PC-9 (cell line): ENCODE results near the gene JUNB. TPM values are rescaled to one million over a fixed set of nuclear protein-coding genes. Genes with fewer than 3 reads are reported as not detected.

Experiments used
- BruUV-seq: library from RNA; stranded (reverse); fragments of 400-500 nt; replicated peaks from 2 replicates; lab custom pipeline; 2021; lab: Mats Ljungman, UMichigan
- CTCF ChIA-PET: fragments of 300-600 bp; sonication (Branson Sonifier 250); formaldehyde crosslinking; loops from one replicate; lab custom pipeline; 2022; ENCODE audit warnings: antibody characterized with exemption; lab: Charles Lee
- POLR2A ChIA-PET: fragments of 300-600 bp; sonication (Branson Sonifier 250); formaldehyde crosslinking; loops from one replicate; lab custom pipeline; 2022; ENCODE audit warnings: antibody characterized with exemption; ENCODE audit not compliant: unreplicated experiment; lab: Charles Lee
- DNase-seq, 2 experiments: peaks; one replicate each; pipeline versions ENCODE4 v3.0.0 to v3.0.0-alpha.2; 2015 to 2022; ENCODE audit warnings: mixed read lengths in 1 of 2
- H2AFZ ChIP-seq: fragments of 200-600 bp; sonication (generic); 2 replicates; pipeline ENCODE4 v1.8.1; 2017; ENCODE audit warnings: antibody characterized with exemption
- H3F3A ChIP-seq: fragments of 200-600 bp; sonication (generic); 2 replicates; pipeline ENCODE4 v1.8.1; 2017; ENCODE audit warnings: antibody characterized with exemption, mild to moderate bottlenecking, low read depth; ENCODE audit not compliant: insufficient read depth
- H3K27ac ChIP-seq: fragments of 200-600 bp; sonication (generic); 2 replicates; pipeline ENCODE4 v1.6.1; 2016; ENCODE audit warnings: mixed run types
- H3K27me3 ChIP-seq: fragments of 200-600 bp; sonication (generic); 2 replicates; pipeline ENCODE4 v1.6.1; 2016; ENCODE audit warnings: low read depth, mixed run types; ENCODE audit not compliant: insufficient read depth
- H3K36me3 ChIP-seq: fragments of 200-600 bp; sonication (generic); 2 replicates; pipeline ENCODE4 v1.6.1; 2016; ENCODE audit warnings: low read depth, mixed run types
- H3K4me1 ChIP-seq: fragments of 200-600 bp; sonication (generic); replicated peaks from 2 replicates; pipeline ENCODE4 v1.6.1; 2016; ENCODE audit warnings: mixed run types; ENCODE audit not compliant: insufficient read depth
- H3K4me2 ChIP-seq: fragments of 200-600 bp; sonication (generic); 2 replicates; pipeline ENCODE4 v1.6.1; 2017; ENCODE audit warnings: mixed run types
- H3K4me3 ChIP-seq: fragments of 200-600 bp; sonication (generic); 2 replicates; pipeline ENCODE4 v1.6.1; 2016; ENCODE audit warnings: mixed run types
- H3K79me2 ChIP-seq: fragments of 200-600 bp; sonication (generic); 2 replicates; pipeline ENCODE4 v1.6.1; 2017; ENCODE audit warnings: low read depth, mixed run types
- H3K9me2 ChIP-seq: fragments of 200-600 bp; sonication (generic); 2 replicates; pipeline ENCODE4 v1.8.1; 2017; ENCODE audit warnings: mild to moderate bottlenecking; ENCODE audit not compliant: insufficient read depth
- H3K9me3 ChIP-seq: fragments of 200-600 bp; sonication (generic); 2 replicates; pipeline ENCODE4 v1.8.1; 2016; ENCODE audit warnings: low read depth; ENCODE audit not compliant: insufficient read depth
- H4K20me1 ChIP-seq: fragments of 200-600 bp; sonication (generic); 2 replicates; pipeline ENCODE4 v1.8.1; 2017; ENCODE audit not compliant: insufficient read depth
- EZH2 ChIP-seq: fragments of 200-600 bp; sonication (generic); IDR thresholded peaks from 2 replicates; pipeline ENCODE4 v1.8.0; 2017; ENCODE audit warnings: antibody characterized with exemption, low read depth
- intact Hi-C: fragments of 100-400 bp; cut with micrococcal nuclease; formaldehyde crosslinking; loops from one replicate; pipeline ENCODE4 v1.10.0; 2022; ENCODE audit not compliant: unreplicated experiment
- total RNA-seq: library from RNA; stranded (reverse); gene quantifications from 2 replicates; pipeline ENCODE4 v1.2.3, GENCODE V29; 2021
- TF ChIP-seq, protein P1 (sequence below): fragments of 200-600 bp; sonication (generic); conservative IDR thresholded peaks from 2 replicates; pipeline ENCODE4 v1.6.1; 2017; ENCODE audit warnings: mixed run types, antibody characterized with exemption, mild to moderate bottlenecking, moderate library complexity

JUNB gene
- total RNA-seq, 1 experiment from 2014 or later = 70.7 TPM

DNA sequence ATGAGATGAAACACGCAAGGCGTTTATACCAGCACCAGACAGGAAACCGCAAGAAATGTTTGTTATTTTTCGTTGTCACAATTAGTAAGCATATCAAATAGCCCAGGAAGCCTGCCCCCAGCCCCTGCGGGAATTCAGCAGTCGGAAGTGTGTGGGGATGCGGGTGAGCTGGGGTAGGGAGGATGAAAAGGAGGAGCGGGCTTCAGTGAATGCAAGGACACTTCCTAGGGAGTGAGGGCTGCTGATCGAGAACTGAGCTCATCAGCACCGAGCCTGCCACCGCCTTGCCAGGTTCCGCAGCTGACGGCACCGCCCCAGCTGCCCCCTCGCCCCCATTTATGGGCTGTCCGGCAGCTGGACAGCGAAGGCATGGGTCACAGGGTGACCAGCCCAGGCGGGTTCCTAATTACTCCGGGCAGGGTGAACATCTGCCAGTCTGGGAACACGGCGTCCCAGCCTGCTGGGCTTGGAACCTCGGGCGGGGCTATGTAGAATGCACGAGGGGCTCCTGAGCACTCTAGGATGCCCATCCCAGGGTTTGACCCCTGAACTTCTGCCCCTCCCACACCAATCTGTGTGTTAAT lies 41.3 kb upstream of the JUNB start:
- ChIA-PET POLR2A (no interaction called here), CTCF (interaction anchor here (0.6 kb wide), 2 partner anchors 15 to 123 kb away, joined by 3 to 7 read pairs; no protein-coding TSS in a partner anchor)
- H3K27ac ChIP-seq = no peak overlapping the region
- H3K27me3 ChIP-seq = peaks cover 18% of the 10 kb centered on the region
- H4K20me1 ChIP-seq = peaks cover 4% of the 10 kb centered on the region; the same call in 1 of the 2 replicates
- H3K9me2 ChIP-seq = no peaks in the 10 kb centered on the region
- H3K9me3 ChIP-seq = no peaks in the 10 kb centered on the region
- H2AFZ ChIP-seq = no peak overlapping the region
- H3F3A ChIP-seq = peaks cover 18% of the 10 kb centered on the region
- H3K36me3 ChIP-seq = peaks cover 17% of the 10 kb centered on the region
- TF ChIP-seq, protein P1, sequence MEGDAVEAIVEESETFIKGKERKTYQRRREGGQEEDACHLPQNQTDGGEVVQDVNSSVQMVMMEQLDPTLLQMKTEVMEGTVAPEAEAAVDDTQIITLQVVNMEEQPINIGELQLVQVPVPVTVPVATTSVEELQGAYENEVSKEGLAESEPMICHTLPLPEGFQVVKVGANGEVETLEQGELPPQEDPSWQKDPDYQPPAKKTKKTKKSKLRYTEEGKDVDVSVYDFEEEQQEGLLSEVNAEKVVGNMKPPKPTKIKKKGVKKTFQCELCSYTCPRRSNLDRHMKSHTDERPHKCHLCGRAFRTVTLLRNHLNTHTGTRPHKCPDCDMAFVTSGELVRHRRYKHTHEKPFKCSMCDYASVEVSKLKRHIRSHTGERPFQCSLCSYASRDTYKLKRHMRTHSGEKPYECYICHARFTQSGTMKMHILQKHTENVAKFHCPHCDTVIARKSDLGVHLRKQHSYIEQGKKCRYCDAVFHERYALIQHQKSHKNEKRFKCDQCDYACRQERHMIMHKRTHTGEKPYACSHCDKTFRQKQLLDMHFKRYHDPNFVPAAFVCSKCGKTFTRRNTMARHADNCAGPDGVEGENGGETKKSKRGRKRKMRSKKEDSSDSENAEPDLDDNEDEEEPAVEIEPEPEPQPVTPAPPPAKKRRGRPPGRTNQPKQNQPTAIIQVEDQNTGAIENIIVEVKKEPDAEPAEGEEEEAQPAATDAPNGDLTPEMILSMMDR = no peak
- TF ChIP-seq EZH2 = no peak
- H3K4me3 ChIP-seq = no peak overlapping the region
- no peak overlapping the region for H3K4me2 ChIP-seq
- no peaks in the 10 kb centered on the region for H3K79me2 ChIP-seq
- DNase-seq = no peak
- no TSS peak for BruUV-seq
- intact Hi-C loops = no loop called here
- H3K4me1 ChIP-seq = peaks cover 6% of the 10 kb centered on the region

DNA sequence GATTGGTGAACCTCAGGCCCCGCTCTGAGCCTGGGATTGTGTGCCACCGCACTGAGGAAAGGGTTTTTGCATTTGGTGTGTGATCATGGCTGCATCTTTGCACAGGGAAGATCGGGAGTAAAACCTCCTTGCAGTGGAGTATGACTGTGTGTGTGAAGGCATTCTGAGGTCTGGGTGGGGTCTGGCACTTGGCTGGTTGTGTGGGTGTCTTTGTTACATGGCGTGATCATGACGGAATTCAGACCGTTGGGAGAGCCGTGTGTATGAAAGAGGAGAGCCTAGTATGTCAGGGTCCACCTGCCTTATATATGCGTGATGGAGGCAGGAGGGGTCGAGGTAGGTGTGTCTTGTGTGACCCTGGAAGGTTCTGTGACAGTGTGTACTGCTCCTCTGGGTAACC lies 40.4 kb upstream of the JUNB start:
- peaks cover 16% of the 10 kb centered on the region for H3K36me3 ChIP-seq
- DNase-seq = no peak
- ChIA-PET CTCF (no interaction called here), POLR2A (no interaction called here)
- H3K9me2 ChIP-seq = no peaks in the 10 kb centered on the region
- H3K27me3 ChIP-seq = peaks cover 18% of the 10 kb centered on the region
- TF ChIP-seq, protein P1 = no peak
- TF ChIP-seq EZH2 = no peak
- no peaks in the 10 kb centered on the region for H3K9me3 ChIP-seq
- no peaks in the 10 kb centered on the region for H3K4me1 ChIP-seq
- H3K4me2 ChIP-seq = no peak overlapping the region
- no peak overlapping the region for H2AFZ ChIP-seq
- intact Hi-C loops = no loop called here
- H3K4me3 ChIP-seq = no peak overlapping the region
- H4K20me1 ChIP-seq = peaks cover 4% of the 10 kb centered on the region; the same call in 1 of the 2 replicates
- no peak overlapping the region for H3K27ac ChIP-seq
- H3F3A ChIP-seq = peaks cover 18% of the 10 kb centered on the region
- no peaks in the 10 kb centered on the region for H3K79me2 ChIP-seq
- no TSS peak for BruUV-seq

DNA sequence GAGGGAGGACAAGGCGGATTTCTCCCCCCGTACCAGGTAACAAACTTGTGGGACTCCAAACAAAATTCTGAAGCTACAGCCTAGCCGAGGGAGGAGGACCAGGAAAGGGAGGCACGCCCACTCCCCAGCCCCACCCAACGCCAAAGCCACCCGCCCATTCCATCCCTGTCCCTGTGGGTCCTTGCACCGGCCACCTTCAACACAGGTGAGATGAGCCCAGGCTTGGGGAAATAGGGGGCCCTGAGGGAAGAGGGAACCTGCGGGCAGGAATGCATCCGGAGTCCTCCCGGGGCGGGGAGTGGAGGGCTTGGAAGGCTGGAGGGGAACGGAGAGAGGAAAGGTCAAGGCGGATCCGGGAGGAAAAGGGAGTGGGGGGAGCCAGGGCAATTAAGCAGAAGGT lies 39.7 kb upstream of the JUNB start, which contains the start of gene BEST2:
TSS of gene BEST2 (plus strand) at position 157 of the 400 bp plus-strand sequence. CDS start 802 bp downstream, outside the sequence.
- Histone ChIP-seq H4K20me1 (no peaks in the 10 kb centered on the region), H3K79me2 (no peaks in the 10 kb centered on the region), H3K4me1 (no peaks in the 10 kb centered on the region), H3K36me3 (peaks cover 8% of the 10 kb centered on the region; the same call in 1 of the 2 replicates), H3K4me3 (no peak within 1 kb of the TSS), H3F3A (peaks cover 14% of the 10 kb centered on the region), H3K4me2 (no peak within 1 kb of the TSS), H3K9me3 (no peaks in the 10 kb centered on the region), H3K27ac (no peak within 1 kb of the TSS), H3K9me2 (no peaks in the 10 kb centered on the region), H3K27me3 (peaks cover 18% of the 10 kb centered on the region), H2AFZ (no peak within 1 kb of the TSS)
- CTCF ChIA-PET = no interaction called here
- BruUV-seq = no TSS peak
- TF ChIP-seq EZH2 = no peak
- TF ChIP-seq, protein P1 = no peak
- DNase-seq = no peak
- intact Hi-C loops = no loop called here
- POLR2A ChIA-PET = no interaction called here
